HFF-Myc (cell line): ENCODE results near the gene RIBC2.

Experiments used
- DNase-seq: peaks from one replicate; pipeline ENCODE4 v3.0.0-alpha.2; 2011; ENCODE audit warnings: low read depth; ENCODE audit errors: extremely low read depth
- H3K4me3 ChIP-seq: replicated peaks from 2 replicates; pipeline ENCODE4 v1.5.1; 2011; ENCODE audit warnings: low read depth, mild to moderate bottlenecking, control low read depth, low read length
- TF ChIP-seq, protein P1 (sequence below): IDR thresholded peaks from 2 replicates; pipeline ENCODE4 v1.5.1; 2012; ENCODE audit warnings: mild to moderate bottlenecking, low read depth, low read length, control low read depth; ENCODE audit errors: missing control alignments

The RIBC2 gene

DNA sequence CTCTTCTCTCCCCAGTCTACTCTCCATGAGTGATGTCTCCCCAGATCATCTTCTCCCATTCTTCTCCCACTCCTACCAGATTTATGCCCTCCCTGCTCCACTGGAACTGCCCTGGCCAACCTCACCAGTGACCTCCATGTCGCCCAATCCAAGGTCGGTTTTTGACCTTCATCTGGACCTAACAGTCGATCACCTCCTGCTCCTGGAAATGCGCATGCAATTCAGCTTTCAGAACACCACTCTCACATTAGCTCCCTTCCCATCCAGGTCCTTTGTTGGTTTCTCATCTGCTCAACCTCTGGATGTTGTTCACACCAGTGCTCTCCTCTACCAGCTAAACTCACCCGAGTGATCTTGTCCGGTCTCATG is 5.3 kb downstream of the RIBC2 start:
- H3K4me3 ChIP-seq = no peak overlapping the region
- TF ChIP-seq, protein P1, sequence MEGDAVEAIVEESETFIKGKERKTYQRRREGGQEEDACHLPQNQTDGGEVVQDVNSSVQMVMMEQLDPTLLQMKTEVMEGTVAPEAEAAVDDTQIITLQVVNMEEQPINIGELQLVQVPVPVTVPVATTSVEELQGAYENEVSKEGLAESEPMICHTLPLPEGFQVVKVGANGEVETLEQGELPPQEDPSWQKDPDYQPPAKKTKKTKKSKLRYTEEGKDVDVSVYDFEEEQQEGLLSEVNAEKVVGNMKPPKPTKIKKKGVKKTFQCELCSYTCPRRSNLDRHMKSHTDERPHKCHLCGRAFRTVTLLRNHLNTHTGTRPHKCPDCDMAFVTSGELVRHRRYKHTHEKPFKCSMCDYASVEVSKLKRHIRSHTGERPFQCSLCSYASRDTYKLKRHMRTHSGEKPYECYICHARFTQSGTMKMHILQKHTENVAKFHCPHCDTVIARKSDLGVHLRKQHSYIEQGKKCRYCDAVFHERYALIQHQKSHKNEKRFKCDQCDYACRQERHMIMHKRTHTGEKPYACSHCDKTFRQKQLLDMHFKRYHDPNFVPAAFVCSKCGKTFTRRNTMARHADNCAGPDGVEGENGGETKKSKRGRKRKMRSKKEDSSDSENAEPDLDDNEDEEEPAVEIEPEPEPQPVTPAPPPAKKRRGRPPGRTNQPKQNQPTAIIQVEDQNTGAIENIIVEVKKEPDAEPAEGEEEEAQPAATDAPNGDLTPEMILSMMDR = no peak
- DNase-seq = no peak

DNA sequence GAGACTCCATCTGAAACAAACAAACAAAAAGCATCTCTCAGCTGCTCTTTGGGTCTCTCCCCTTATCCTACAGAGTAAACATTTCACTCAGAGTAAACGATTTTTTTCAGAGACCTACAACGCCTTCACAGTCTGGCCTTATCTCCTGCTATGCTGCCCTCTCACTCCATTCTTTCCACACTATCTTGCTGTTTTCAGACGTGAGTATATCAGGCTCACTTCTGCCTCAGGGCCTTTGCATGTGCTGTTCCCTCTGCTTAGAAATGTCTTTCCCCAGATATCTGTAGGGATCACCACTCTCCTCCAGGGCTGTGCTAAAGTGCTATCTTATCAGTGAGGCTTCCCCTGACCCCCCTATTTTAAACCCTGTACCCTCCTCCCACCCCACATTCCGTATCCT is 6.5 kb downstream of the RIBC2 start:
- TF ChIP-seq, protein P1 = no peak
- no peak for DNase-seq
- H3K4me3 ChIP-seq = no peak overlapping the region

DNA sequence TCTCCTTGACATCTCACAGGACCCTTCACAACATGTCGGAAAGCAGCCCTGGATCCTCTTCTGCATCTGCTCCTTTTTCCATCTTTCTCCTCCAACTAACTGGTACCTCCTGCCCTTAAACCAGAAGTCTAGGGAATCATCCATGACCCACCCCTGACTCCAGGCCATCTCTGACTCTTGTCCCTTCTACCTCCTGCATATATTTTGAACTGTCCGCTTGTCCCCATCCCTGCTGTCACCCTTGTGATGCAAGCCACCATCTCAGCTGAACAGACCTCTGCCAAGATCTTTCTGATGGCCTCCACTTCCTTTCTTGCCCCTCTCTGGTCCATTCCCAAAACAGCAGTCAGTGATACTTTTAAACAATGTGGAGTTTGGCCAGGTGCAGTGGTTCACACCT is 7.0 kb downstream of the RIBC2 start:
- no peak overlapping the region for H3K4me3 ChIP-seq
- TF ChIP-seq, protein P1 = no peak
- no peak for DNase-seq

DNA sequence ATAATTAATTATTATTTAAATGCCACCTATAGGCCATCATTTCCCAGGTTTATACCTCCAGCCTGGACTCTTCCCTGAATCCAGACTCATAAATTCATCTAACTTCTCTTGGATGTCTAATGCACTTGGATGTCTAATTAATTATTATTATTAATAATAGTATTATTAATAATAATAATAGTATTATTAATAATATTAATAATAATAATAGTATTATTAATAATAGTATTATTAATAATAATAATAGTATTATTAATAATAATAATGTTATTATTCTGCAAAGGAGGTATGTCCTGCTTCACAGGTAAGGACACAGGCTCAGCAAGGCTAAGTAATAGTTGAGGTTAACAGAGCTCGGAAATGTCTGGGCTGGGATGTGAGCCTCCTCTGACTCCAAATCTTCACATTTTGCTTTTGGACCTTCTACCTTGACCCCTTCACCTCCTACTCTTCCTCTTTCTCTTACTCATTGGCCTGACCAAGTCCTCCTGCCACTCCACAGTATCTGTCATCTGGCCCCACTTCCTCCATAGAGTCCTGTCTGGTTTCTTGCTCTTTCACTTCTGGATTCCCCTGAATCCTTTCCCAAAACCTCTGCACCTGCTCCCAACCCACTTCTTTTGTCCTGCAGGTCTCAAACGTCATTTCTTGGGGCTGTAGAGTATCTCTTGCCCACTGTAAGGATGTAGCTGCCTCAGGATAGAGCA is 8.0 kb downstream of the RIBC2 start:
- H3K4me3 ChIP-seq = no peak overlapping the region
- TF ChIP-seq, protein P1 = no peak
- no peak for DNase-seq

DNA sequence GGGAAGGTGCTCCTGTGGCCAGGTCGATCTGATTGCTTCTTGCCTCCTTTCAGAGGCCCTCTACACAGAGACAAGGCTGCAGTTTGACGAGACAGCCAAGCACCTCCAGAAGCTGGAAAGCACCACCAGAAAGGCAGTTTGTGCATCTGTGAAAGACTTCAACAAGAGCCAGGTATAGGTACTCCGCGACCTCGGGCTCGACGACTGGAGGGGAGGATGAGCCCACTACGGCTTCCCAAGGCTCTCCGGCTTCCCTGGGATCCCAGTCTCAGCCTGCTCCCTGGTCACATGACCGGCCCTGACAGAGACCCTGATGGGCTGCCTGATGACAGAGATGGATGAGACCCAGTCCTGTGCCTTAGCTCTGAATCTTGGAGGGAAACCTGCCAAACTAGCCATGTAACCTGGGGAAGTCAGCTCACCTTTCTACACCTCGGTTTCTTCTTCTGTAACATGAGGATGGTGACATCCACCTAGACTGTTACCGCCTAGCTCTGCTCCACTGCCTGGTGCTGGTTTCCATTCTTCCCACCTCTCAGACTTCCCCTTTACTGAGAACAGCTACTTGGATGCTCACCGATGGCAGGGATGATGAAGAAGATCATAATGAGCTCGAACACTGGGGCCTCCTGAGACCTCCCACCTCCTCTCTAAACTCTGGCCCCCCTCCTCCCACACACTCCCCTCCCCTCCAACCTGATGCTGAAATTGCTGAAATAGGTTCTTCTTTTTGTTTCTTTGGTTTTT is 8.9 kb downstream of the RIBC2 start:
- no peak overlapping the region for H3K4me3 ChIP-seq
- TF ChIP-seq, protein P1 = no peak
- no peak for DNase-seq

DNA sequence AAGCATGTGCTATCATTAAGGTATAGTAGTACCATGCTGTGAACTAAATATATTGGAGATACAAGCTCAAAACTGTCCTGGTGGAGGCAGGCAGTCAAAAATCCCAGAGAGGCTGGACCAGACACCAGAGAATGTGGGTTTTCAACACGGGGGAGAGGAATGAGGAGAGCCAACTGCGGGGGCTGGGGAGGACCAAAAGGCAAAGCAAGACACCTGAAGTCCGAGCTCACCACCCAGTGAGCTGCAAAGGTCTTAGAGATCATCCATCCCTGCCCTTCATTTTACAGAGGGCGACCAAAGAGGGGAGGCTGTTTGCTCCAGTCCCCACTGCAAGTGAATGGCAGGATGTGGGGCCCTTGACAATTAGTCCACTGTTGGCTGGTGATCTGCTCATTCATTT is 10.0 kb downstream of the RIBC2 start:
- H3K4me3 ChIP-seq = no peak overlapping the region
- no peak for DNase-seq
- TF ChIP-seq, protein P1 = no peak
